GM21723 (cell line): ENCODE measurements around the gene RIMBP3C.
"Not testable (repeated sequence)": the region's sequence is repeated elsewhere in the genome, so short reads cannot be mapped to it uniquely, and the experiment has no call there.

Experiments
- ATAC-seq: cut with Tn5 transposase; IDR thresholded peaks from one replicate; pipeline ENCODE4 v1.9.1; 2021; ENCODE audit warnings: mild to moderate bottlenecking, moderate library complexity; ENCODE audit not compliant: unreplicated experiment

The RIMBP3C gene

DNA sequence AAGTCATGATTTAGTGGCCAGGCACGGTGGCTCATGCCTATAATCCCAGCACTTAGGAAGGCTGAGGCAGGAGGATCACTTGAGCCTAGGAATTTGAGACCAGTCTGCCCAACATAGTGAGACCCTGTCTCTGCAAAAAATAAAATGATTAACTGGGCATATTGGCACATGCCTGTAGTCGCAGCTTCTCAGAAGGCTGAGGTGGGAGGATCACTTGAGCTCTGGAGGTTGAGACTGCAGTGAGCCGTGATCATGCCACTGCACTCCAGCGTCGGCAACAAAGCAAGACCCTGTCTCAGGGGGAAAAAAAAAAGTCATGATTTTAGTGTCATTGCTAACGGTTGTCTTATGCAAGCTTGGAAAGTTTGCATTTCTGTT is 28.2 kb upstream of the RIMBP3C start:
- no peak for ATAC-seq

DNA sequence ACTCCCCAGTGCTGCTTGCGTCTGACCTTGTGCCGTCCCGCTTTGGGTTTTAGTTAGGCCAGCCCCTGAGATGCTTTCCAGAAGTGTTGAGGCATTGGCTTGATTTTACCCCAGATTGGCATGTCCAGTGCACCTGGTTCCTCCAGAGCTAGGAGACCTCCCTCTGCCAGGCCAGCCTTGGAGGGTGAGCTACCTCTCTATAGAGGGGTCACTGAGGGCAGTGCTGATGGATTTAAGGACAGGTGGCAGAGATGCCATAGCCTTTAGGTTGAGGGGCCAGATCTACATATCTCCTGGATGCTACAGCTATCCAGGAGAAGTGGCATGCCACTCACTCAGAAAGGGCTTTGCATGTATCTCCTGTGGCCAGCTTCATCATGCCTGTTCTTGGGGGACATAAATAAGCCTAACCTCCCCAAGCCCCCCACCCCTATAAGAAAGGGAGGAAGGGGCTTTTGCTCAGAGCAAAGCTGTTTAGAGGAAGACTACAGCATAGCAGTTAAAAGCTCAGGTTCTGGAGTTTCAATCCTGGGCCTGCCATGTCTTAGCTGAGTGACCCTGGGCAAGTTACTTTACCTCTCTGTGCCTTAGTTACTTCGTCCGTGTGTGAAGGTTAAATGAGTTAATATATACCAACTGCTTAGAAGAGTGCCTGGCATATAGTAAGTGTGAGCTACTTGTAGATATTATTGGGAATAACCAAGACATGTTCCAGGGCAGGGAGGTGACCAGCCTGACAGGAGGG is 22.7 kb upstream of the RIMBP3C start:
- ATAC-seq = no peak

DNA sequence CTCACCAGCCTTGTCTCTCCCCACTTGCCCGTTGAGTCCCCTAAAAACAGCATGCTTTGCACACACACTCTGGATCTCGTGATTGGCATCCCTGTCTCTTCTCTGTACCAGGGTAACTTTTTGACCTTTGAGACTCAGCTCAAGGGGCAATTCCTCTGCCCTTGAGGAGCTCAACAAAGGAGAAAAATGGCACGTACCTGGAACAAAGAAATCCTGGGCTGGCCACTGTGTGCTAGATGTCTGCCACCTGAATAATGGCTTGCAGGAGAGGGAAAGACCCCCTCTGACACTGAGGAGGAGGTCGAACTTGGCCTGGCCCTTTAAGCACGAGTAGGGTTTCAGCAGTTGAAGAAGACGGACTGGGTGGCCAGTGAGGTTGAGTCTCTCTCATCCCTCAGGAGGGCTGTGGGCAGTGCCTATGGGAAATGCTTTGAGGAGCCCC is 22.1 kb upstream of the RIMBP3C start:
- no peak for ATAC-seq

DNA sequence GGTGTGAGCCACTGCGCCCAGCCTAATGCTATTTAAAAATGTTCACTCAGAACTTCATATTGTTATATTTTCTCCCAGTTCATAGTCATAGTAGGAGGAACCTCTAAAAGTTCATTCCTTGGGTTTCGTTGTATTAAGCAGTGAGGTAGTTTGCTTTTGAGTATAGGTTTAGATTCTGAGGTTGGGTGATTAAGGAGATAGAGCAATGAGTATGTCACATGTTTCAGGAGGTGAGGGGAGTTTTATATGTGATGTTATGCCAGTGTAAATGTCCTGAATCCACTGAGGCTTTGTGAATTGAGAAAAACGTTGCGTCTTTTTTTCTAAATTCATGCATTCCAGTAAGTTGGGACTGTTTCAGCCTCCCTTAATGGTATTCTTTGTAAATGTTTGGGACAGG is 20.4 kb upstream of the RIMBP3C start:
- ATAC-seq = no peak

DNA sequence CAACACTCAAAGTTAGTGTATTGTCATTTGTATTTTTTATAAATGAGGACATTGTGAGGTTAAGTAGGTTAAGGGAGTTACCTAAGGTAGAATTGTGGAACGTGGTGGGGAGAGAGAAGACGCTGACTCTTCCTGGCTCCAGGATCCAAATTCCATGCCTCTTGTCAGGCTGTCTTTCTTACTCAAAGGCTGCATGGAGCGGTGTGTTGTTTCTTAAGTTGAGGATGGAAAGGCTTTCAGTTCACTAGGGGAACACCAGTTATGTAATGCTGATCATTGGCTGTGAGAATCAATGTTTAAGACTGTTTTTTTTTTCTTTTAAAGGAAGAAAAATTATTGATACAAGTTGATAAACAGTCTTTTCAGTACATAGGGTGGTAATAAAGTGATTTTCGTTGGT is 19.1 kb upstream of the RIMBP3C start:
- no peak for ATAC-seq

DNA sequence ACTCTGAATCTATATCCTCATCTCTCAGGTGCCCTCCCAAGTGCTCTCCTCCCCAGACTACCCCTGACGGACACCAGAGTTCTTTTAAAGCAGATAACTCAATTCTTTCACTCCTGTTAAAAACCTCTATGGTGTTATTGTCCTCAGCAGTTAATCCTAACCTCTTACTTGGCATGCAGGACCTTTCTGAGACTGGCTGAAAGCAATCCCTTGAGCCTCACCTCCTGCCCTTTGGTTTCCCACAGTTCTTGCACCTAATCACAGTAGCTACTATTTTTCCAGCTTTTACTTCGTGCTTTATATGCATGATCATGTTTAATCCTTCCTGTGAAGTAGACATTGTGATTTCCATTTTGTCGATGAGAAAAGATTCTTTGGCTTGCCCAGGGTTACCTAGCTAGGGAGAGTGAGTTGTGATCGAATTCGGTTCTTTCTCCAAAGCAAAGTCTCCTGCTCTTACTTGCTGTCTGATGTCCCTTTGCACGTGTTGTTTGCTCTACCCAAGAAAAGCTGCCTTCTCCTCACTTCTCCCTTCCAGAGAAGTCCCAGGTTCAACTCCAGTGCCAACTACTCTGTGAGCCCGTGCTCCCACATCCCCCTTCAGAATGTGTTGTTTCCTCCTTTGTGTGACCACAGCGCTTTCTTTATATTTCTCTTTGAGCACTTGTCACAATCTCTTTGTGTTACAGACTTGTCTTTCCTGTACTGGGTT is 18.4 kb upstream of the RIMBP3C start:
- no peak for ATAC-seq

DNA sequence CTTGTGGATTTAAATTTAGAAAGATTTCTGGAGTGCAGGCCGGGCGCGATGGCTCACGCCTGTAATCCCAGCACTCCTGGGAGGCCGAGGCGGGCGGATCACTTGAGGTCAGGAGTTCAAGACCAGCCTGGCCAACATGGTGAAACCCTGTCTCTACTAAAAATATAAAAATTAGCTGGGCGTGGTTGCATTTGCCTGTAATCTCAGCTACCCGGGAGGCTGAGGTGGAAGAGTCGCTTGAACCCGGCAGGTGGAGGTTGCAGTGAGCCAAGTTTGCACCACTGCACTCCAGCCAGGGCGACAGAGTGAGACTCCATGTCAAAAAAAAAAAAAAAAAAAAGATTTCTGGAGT is 17.8 kb upstream of the RIMBP3C start:
- ATAC-seq = not testable (repeated sequence)

DNA sequence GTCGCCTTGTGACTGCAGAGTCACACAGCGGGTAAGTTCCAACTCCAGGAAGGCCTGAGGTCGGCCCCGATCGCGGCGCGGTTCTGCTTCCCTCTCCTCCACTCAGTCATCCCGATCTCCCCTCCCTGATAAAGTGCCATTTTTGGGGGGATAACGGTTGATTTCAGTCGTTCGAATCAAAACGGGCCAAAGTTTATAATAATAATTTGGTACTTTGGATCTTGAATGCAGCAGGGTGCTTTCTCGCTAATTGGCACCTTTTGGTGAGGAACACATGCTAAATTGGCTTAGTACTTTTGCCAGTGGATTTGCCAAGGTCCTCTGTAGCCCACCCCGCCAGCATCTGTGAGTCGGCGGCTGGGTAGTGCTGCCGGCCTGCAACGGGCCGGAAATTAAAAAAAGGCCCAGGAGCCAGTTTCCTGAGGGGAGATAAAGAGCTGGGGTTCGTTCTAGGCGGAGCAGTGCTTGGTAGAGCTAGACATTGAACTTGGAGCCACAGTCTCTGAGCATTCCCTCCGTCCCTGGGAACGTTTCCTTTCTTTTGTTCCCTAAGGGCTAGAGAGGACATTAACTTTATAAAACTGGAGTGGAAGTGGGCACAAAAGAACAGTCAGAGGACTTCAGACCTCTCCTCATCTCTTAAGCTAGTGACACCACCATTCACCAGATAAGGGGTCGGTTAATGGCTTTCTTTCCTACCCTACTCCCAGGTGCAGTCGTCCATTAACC is 17.2 kb upstream of the RIMBP3C start:
- no peak for ATAC-seq

DNA sequence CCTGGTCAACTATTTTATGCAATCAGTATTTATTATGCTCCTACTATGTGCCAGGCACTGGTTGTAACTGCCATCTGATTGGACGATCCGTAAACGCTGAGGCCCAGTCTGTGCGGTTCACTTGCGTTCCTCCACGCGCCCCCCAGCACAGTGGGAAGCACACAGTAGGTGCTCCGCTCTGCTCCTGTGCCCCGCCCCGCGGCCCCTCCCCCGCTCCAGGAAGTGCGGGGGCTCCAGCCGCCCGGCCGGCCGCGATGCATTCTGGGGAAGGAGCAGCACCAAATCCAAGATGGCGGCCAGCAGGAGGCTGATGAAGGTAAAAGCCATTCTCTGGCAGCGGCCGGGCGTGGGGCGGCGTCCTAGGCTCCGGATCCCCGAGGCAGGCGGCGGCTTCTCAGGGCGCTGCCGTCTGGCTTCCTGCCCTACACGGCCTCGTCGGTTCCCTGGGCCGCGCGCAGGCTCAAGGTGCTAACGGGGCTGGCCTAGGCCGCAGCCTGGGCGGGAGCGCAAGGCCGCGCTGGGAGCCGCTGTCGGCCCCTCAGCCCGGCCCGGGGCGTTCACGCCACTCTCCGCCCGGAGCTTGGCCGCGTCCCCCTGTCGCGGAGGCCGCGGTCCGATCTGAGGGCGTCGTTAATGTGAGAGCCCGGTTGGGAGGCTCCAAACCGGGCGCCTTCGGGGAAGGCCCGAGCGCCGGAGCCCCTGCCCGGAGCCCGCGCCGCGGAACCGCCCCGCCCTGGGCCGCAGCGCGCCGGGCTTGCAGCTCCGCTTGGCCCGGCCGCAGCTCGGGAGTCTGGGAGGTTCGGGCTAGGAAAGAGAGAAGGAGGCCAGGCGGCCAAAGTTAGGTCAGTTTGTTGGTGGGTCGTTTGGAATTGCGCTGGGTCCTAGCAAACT is 16.4 kb upstream of the RIMBP3C start, which contains the start of gene UBE2L3:
TSS of gene UBE2L3 (plus strand) at position 259 of the 891 bp plus-strand sequence. CDS start at position 290, 31 bp downstream.
- no peak for ATAC-seq

DNA sequence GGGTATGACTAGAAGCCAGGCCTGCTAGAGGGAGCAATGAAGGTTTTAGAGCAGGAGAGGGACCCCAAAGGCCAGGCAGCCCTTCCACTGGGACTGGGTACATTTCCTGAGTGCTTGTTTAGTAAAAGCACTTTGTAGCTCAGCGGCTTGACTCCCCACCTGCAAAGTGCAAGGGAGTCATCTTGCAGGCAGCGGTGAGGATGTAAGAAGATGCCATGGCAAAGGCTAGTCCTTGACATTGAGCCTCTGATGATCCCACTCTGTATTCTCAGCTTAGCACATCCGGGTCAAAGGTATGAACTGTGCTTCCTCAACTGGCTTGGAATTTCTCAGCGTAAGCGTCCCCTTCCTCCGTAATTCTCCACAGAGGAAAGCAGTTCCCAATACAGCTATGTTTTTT is 13.2 kb upstream of the RIMBP3C start:
- ATAC-seq = no peak

DNA sequence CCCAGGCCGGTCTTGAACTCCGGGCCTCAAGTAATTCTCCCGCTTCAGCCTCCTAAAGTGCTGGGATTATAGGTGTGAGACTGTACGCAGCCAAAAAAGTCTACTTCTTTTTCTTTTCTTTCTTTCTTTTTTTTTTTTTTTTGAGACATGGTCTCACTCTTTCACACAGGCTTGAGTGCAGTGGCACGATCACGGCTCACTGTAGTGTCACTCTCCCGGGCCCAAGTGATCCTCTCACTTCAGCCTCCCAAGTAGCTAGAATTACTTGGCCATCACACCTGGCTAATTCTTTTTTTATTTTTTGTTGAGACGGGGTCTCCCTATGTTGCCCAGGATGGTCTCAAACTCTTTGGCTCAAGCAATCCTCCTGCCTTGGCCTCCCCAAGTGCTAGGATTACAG is 12.7 kb upstream of the RIMBP3C start:
- ATAC-seq = no peak

DNA sequence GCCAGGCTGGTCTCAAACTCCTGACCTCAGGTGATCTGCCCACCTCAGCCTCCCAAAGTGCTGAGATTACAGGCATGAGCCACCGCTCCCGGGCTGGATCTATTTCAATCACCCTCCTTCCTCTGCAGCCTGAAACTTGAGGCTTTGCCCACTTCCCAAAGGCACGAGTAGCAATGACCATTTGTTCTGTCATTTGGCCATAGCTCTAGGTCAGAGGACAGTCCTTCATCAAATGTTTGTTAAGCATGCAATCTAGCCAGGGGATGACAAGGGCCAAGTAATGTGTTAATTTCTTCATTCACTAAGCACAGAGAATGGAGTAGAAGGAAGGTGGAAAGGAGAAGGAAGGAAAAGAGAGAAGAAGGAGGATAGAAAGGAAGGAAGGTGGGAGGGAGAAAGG is 9.4 kb upstream of the RIMBP3C start:
- ATAC-seq = not testable (repeated sequence)

DNA sequence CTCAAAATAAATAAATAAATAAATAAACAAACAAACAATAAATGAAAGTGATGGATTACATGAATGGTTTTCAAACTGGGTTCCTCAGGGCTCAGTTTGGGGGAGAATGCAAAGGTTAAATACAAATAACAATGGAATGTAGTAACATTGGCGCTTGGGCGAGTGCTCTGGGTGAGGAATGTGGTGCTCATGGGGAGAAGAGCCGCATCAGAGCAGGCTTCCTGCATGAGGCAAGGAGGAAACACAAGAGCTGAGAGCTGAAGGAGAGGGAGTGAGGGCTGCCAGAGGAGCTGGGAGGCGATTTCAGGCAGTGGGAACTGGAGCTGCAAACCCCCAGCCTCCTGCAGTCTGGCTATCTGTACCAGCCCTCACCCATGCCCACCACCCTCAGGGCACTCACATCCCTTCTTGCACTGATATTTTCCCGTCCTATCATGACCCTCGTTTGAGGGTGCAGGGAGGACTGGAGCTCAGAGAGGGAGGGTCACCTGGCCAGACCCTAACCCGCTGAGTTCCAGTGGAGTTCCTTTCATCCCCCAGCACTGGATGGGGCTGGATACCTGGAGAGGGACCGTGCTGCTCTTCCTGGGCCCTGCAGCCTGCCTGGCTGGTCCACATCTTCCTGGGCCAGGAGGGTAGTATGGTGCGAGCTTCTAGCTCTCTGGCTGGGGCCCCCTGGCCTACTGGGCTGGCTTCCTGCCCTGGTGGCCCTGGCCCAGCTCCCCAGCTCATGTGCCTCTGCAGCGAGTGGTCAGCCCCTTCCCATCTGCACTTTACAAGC is 8.3 kb upstream of the RIMBP3C start:
- not testable (repeated sequence) for ATAC-seq

DNA sequence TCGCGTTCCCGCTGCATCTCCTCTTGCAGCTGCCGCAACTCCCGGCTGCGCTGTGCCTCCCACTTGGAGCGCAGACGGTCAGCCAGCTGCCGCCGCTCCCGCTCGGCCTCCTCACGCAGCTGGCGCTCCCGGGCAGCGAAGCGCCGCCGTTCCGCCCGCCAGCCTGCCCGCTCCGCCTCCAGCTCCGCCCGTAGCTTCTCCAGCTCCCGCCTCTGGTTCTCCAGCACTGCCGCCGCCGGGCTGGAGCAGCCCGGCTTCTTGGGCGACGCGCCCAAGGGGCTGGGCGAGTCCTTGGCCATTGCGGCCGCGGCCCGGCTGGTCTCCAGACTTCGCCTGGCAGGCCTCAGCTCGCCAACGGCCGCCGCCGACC is 598 bp downstream of the RIMBP3C start:
- not testable (repeated sequence) for ATAC-seq

DNA sequence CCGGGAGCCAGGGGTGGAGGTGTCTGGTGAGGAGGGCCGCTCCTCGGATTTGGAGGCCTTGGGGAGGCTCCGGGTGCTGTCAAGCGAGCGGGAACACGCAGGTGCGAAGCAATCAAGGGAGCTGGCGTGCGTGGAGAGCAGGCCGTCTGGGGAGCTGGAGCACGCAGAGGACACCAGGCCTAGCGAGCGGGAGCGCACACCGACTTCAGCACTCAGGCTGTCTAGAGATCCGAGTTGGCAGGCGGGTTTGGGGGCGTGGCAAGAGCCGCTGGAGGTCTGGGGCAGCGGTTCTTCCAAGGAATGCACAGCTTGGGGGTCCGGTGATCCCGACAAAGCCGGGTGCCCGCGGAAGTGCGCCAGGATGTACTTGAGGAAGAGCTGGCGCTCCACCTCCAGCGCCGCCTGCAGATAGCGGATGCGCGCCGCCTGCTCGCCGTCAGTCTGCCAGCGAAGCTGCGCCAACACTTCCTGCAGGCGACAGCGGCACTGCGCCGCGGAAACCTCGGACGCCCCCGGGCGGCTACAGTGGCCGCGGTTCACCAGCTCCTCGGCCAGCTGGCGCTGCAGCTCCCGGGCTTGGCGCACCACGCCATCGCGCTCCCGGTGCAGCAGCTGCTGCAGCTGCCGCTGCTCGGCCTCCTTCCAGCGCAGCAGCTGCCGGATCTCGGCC is 1.1 kb downstream of the RIMBP3C start:
- ATAC-seq = peak; percentile 73

DNA sequence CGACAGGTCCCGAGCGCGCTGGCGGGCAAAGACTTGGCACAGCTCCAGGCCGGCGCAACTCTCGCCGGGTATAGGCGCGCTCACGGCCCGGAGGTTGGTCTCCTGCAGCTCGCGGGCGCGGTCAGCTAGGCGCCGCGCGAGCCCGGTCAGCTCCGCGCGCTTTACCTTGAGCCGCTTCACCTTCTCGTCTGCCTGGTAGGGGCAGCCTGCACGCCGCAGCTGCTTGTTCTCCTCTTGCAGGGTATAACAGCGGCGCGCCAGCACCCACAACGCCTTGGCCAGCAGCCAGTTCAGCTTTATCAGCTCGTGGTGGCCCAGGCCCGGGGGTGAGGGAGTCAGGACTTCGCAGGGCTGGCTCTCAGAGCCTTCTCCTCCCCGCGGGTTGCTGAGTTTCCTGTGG is 1.7 kb downstream of the RIMBP3C start:
- not testable (repeated sequence) for ATAC-seq

DNA sequence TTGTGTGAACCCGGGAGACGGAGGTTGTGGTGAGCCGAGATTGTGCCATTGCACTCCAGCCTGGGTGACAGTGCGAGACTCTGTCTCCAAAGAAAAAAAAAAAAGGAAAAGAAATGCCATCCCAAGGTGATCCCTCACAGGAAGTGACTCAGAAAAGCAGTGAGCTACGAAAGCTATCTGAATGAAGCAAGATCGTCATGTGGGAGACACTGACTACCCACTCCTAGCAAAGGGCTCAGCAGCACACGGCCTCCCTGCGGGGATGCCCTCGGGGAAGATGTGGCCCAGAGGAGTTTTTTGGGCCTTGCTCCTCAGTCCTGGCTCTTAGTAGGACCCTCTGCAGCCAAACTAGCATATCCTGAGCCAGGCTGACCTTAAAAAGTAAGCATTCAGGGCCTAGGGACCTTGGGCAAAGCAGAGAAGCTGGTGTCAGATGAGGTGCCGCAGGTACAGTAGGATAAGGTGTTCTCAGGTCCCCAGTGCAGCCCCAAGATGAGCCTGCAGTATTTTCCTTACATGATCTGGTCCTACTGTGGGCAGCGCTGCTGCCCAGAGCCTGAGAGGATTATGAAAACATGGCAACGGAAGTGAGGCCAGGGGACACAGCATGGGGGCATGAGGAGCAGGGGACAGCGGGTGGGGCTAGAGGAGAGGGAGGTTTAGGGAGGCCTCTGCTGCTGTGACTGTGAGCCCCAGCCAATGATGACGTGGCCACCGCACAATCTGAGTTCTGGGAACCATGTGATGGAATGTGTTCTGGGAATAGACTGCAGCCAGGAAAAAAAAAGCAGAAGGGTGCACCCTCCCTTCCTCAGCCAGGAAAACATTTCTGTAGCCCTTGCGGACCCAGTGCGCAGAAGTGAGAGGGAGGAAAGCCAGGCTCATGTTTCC is 6.6 kb downstream of the RIMBP3C start:
- ATAC-seq = not testable (repeated sequence)

DNA sequence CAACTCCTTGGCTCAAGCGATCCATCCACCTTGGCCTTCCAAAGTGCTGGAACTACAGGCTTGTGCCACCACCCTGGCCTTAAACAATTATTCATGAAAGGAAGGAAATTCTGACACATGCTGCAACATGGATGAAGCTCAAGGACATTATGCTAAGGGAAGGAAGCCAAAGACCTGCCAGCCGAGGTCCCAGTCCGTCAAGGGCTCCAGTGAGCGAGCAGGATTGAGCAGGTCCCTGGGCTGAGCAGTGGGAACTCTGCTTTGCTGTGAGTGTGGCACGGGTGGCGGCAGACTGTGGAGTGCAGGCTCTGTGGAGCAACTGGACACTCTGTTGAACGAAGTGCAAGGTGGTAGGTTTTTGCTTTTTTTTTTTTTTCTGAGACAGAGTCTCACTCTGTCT is 11.4 kb downstream of the RIMBP3C start:
- ATAC-seq = not testable (repeated sequence)
